OCI-LY7 (cell line): Measurements from ENCODE around the gene CARD19. TPM values are rescaled to one million over a fixed set of nuclear protein-coding genes. Genes with fewer than 3 reads are reported as not detected.

ENCODE experiments used
- BruUV-seq: library from RNA; stranded (reverse); fragments of 400-500 nt; replicated peaks from 2 replicates; lab custom pipeline; 2021; lab: Mats Ljungman, UMichigan
- CTCF ChIA-PET: fragments of 300-600 bp; sonication (Branson Sonifier 250); formaldehyde crosslinking; loops from one replicate; lab custom pipeline; 2022; ENCODE audit warnings: antibody characterized with exemption; ENCODE audit not compliant: unreplicated experiment; lab: Charles Lee
- POLR2A ChIA-PET: fragments of 300-600 bp; sonication (Branson Sonifier 250); formaldehyde crosslinking; loops from one replicate; lab custom pipeline; 2022; ENCODE audit warnings: antibody characterized with exemption; lab: Charles Lee
- DNase-seq: peaks from one replicate; pipeline ENCODE4 v3.0.0-alpha.2; 2015; ENCODE audit warnings: low spot score
- H2AFZ ChIP-seq: fragments of 200-600 bp; sonication (generic), shearing (Covaris generic); 2 replicates; pipeline ENCODE4 v1.6.1; 2014; ENCODE audit warnings: mild to moderate bottlenecking, antibody characterized with exemption, low read length, moderate library complexity
- H3K27ac ChIP-seq: fragments of 200-600 bp; sonication (generic); 2 replicates; pipeline ENCODE4 v1.5.1; 2014; ENCODE audit warnings: mixed run types, low read depth, mild to moderate bottlenecking, moderate library complexity, low read length, inconsistent platforms; ENCODE audit not compliant: poor library complexity, severe bottlenecking
- H3K36me3 ChIP-seq: fragments of 200-600 bp; sonication (generic); 2 replicates; pipeline ENCODE4 v1.6.1; 2014; ENCODE audit warnings: mild to moderate bottlenecking, antibody characterized with exemption, low read length, moderate library complexity, mixed read lengths; ENCODE audit not compliant: insufficient read depth
- H3K4me1 ChIP-seq: fragments of 200-600 bp; sonication (generic); 2 replicates; pipeline ENCODE4 v1.5.1; 2014; ENCODE audit warnings: mild to moderate bottlenecking, low read length; ENCODE audit not compliant: insufficient read depth, poor library complexity, severe bottlenecking
- H3K4me2 ChIP-seq: fragments of 200-600 bp; sonication (generic); 2 replicates; pipeline ENCODE4 v1.6.1; 2014; ENCODE audit warnings: mild to moderate bottlenecking, low read length
- H3K4me3 ChIP-seq: fragments of 200-600 bp; sonication (generic); 2 replicates; pipeline ENCODE4 v1.5.1; 2014; ENCODE audit warnings: mild to moderate bottlenecking, low read depth, low read length; ENCODE audit not compliant: poor library complexity, severe bottlenecking
- H3K79me2 ChIP-seq: fragments of 200-600 bp; sonication (generic); 2 replicates; pipeline ENCODE4 v1.6.1; 2016; ENCODE audit warnings: low read depth, mild to moderate bottlenecking, low read length, moderate library complexity, mixed read lengths; ENCODE audit not compliant: insufficient read depth
- H3K9me2 ChIP-seq: fragments of 200-600 bp; sonication (generic); 2 replicates; pipeline ENCODE4 v1.6.1; 2016; ENCODE audit warnings: mild to moderate bottlenecking, low read length, mixed read lengths; ENCODE audit not compliant: insufficient read depth
- H3K9me3 ChIP-seq: fragments of 200-600 bp; sonication (generic); 2 replicates; pipeline ENCODE4 v1.6.1; 2014; ENCODE audit warnings: mild to moderate bottlenecking, mixed run types, low read length, mixed read lengths
- H4K20me1 ChIP-seq: fragments of 200-600 bp; sonication (generic); 2 replicates; pipeline ENCODE4 v1.6.1; 2014; ENCODE audit warnings: mild to moderate bottlenecking, antibody characterized with exemption, low read length, moderate library complexity, mixed read lengths; ENCODE audit not compliant: insufficient read depth
- CTCF ChIP-seq: fragments of 200-600 bp; sonication (generic); conservative IDR thresholded peaks from 2 replicates; pipeline ENCODE4 v1.5.1; 2014; ENCODE audit warnings: mild to moderate bottlenecking, antibody characterized with exemption, low read length, moderate library complexity, mixed read lengths
- EZH2phosphoT487 ChIP-seq: fragments of 200-600 bp; sonication (generic); IDR thresholded peaks from 2 replicates; pipeline ENCODE4 v1.6.1; 2018; ENCODE audit warnings: low read depth, borderline replicate concordance, mild to moderate bottlenecking, mixed run types, antibody characterized with exemption, low read length, moderate library complexity, mixed read lengths
- intact Hi-C: fragments of 100-400 bp; cut with micrococcal nuclease; formaldehyde crosslinking; loops from one replicate; pipeline ENCODE4 v1.10.0; 2022; ENCODE audit not compliant: unreplicated experiment
- total RNA-seq, 2 experiments: library from RNA; depleted of rRNA in 1 of 2; stranded (reverse); fragments of >200 nt in 1 of 2; shearing (Covaris generic) in 1 of 2; gene quantifications; 2 replicates each; pipeline ENCODE4 v1.2.3, GENCODE V29; 2014 to 2022

The CARD19 gene
- total RNA-seq, 2 experiments from 2014 or later, result 15.8 to 26.8 TPM

- peaks cover 17% of the 10 kb centered on the region for H3K4me1 ChIP-seq
- no peaks in the 10 kb centered on the region for H4K20me1 ChIP-seq
- no peak overlapping the region for H2AFZ ChIP-seq
- peak overlapping the region; percentile 42 for H3K4me2 ChIP-seq
- ChIA-PET CTCF (no interaction called here), POLR2A (interaction anchor here (0.6 kb wide), 1 partner anchor 44 kb away, joined by 3 read pairs; no protein-coding TSS in a partner anchor)
- peaks cover 28% of the 10 kb centered on the region; the same call in 1 of the 2 replicates for H3K79me2 ChIP-seq
- BruUV-seq, result no TSS peak
- no peak for TF ChIP-seq EZH2phosphoT487
- no peak for TF ChIP-seq CTCF
- peaks cover 6% of the 10 kb centered on the region; the same call in 1 of the 2 replicates for H3K9me3 ChIP-seq
- peaks cover 79% of the 10 kb centered on the region for H3K36me3 ChIP-seq
- H3K4me3 ChIP-seq, result no peak overlapping the region
- intact Hi-C loops, result no loop called here
- H3K27ac ChIP-seq, result no peak overlapping the region
- no peak for DNase-seq
- no peaks in the 10 kb centered on the region for H3K9me2 ChIP-seq
Observed at GRCh38 chr9:93072383-93072795, 23.6 kb upstream of the CARD19 start.

GRCh38 chr9:93076101-93076791, 19.8 kb upstream of the CARD19 start:
- Histone ChIP-seq H3K27ac (no peak overlapping the region), H3K79me2 (no peaks in the 10 kb centered on the region), H3K4me1 (peaks cover 17% of the 10 kb centered on the region), H3K4me2 (no peak overlapping the region), H3K9me2 (no peaks in the 10 kb centered on the region), H3K4me3 (no peak overlapping the region), H2AFZ (no peak overlapping the region), H4K20me1 (no peaks in the 10 kb centered on the region), H3K9me3 (no peaks in the 10 kb centered on the region), H3K36me3 (peaks cover 72% of the 10 kb centered on the region)
- no peak for DNase-seq
- intact Hi-C loops, result no loop called here
- no TSS peak for BruUV-seq
- ChIA-PET CTCF (no interaction called here), POLR2A (interaction anchor here (0.5 to 1.0 kb wide), 4 partner anchors 10 to 637 kb away, joined by 3 to 5 read pairs (median 4); no protein-coding TSS in a partner anchor)
- no peak for TF ChIP-seq EZH2phosphoT487
- TF ChIP-seq CTCF, result no peak

DNA sequence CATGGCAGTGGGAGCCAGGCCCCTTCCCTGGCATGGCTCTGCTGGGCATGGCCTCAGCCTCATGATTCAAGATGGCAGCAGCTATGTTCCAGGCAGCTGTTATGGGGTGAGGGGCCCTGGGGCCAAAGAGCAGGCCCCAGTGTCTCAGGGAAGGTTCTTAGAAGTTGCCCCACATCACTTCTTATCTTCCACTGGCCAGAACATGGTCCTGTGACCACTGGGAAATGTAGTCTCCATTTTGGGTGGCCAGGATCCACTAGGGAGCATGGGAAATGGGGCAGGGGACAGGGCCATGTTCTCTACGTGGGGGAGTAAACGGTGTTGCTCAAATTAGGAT, 19.3 kb upstream of the CARD19 start:
- DNase-seq, result no peak
- BruUV-seq, result no TSS peak
- no peaks in the 10 kb centered on the region for H3K79me2 ChIP-seq
- no peaks in the 10 kb centered on the region for H4K20me1 ChIP-seq
- ChIA-PET POLR2A (interaction anchor here (0.5 to 1.0 kb wide), 2 partner anchors 11 to 77 kb away, joined by 3 read pairs; no protein-coding TSS in a partner anchor), CTCF (no interaction called here)
- TF ChIP-seq EZH2phosphoT487, result no peak
- no peak for TF ChIP-seq CTCF
- H3K4me2 ChIP-seq, result no peak overlapping the region
- peaks cover 12% of the 10 kb centered on the region for H3K4me1 ChIP-seq
- H3K9me3 ChIP-seq, result no peaks in the 10 kb centered on the region
- peaks cover 72% of the 10 kb centered on the region for H3K36me3 ChIP-seq
- intact Hi-C loops, result no loop called here
- H2AFZ ChIP-seq, result no peak overlapping the region
- no peak overlapping the region for H3K4me3 ChIP-seq
- H3K27ac ChIP-seq, result no peak overlapping the region
- no peaks in the 10 kb centered on the region for H3K9me2 ChIP-seq
